ENCODE data around the gene WDFY3.

DNA sequence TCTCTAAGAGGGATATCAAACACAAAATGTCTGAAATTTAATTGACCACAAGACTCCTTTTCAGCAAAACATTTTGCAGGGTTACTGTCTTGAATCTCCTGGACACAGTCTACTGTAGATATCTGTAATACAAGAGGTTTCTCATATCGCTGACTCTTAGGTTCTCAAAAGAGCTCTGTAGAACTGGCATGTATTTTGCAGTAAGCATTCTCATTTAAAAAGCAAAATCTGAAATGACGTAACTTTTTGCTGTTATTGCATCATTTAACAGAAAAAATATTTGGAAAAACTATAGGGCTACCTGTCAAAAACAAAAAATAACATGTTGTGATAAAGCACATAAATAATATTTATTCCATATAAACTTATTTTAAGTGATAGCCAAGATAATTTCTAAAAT, 269.3 kb downstream of the WDFY3 start:
- TF ChIP-seq CEBPB (IDR thresholded peaks at IDR 0.05) (peak; percentile 70 to 75; a peak in 3 of 4 replicates), POLR2A (IDR thresholded peaks at IDR 0.05; ENCODE audit: low read length) (no peak)
